Erythroblast (primary cell): ENCODE results near the gene CFAP251.

Experiments
- GATA1 ChIP-seq: IDR thresholded peaks from 2 replicates; pipeline ENCODE4 v1.6.1; 2011; ENCODE audit warnings: low read depth, mild to moderate bottlenecking, control low read depth, low read length, moderate library complexity
- POLR2A ChIP-seq: IDR thresholded peaks from 2 replicates; pipeline ENCODE4 v1.6.1; 2011; ENCODE audit warnings: mild to moderate bottlenecking, low read length

DNA sequence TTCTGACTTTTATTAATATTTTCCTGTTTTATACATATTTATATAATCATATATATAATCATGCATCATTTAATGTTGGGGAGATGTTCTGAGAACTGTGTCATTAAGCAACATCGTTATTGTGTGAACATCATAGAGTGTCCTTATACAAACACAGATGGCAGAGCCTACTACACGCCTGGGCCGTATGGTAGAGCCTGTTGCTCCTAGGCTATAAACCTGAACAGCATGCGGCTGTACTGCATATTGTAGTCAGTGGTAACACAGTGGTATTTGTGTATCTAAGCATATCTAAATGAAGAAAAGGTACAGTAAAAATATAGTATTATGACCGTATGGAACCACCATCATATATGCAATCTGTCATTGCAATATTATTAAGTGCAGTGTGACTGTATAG lies 58.6 kb downstream of the CFAP251 start:
- TF ChIP-seq POLR2A (no peak), GATA1 (no peak)
